ENCODE measurements around the gene RPS6KL1. TPM values are rescaled to one million over a fixed set of nuclear protein-coding genes. Genes with fewer than 3 reads are reported as not detected.

RPS6KL1 gene
- total RNA-seq, 1 experiment from 2014 or later, result 4.2 TPM

GRCh38 chr14:74855945-74856344, 67.1 kb downstream of the RPS6KL1 start:
- POLR2A ChIA-PET (ENCODE audit: unreplicated experiment), result interaction anchor here (0.6 kb wide), 2 partner anchors 12 to 17 kb away, joined by 4 read pairs; no protein-coding TSS in a partner anchor
- Histone ChIP-seq H3K4me3 (no peak overlapping the region), H2AFZ (no peak overlapping the region), H3K36me3 (ENCODE audit: low read depth) (no peaks in the 10 kb centered on the region), H3K27me3 (ENCODE audit: insufficient read depth, low read depth) (no peaks in the 10 kb centered on the region), H3K79me2 (ENCODE audit: low read depth) (no peaks in the 10 kb centered on the region), H3K9me3 (ENCODE audit: insufficient read depth, low read depth) (no peaks in the 10 kb centered on the region), H3K4me2 (no peak overlapping the region), H3K27ac (no peak overlapping the region), H4K20me1 (ENCODE audit: insufficient read depth) (no peaks in the 10 kb centered on the region), H3K4me1 (replicated peaks; ENCODE audit: insufficient read depth) (peaks cover 13% of the 10 kb centered on the region; the same call in 1 of the 2 replicates), H3F3A (ENCODE audit: insufficient read depth, low read depth) (peaks cover 34% of the 10 kb centered on the region; the same call in 1 of the 2 replicates), H3K9me2 (ENCODE audit: insufficient read depth) (no peaks in the 10 kb centered on the region)
- TF ChIP-seq CTCF (conservative IDR thresholded peaks at IDR 0.05), result no peak
- no peak for TF ChIP-seq EZH2 (IDR thresholded peaks at IDR 0.05; ENCODE audit: low read depth)
- CTCF ChIA-PET, result interaction anchor here (0.6 to 1.1 kb wide), 2 partner anchors 22 to 209 kb away, joined by 3 read pairs; no protein-coding TSS in a partner anchor
- no TSS peak for BruUV-seq (replicated peaks)
- intact Hi-C loops (cut with micrococcal nuclease; ENCODE audit: unreplicated experiment), result no loop called here
- DNase-seq, result no peak

DNA sequence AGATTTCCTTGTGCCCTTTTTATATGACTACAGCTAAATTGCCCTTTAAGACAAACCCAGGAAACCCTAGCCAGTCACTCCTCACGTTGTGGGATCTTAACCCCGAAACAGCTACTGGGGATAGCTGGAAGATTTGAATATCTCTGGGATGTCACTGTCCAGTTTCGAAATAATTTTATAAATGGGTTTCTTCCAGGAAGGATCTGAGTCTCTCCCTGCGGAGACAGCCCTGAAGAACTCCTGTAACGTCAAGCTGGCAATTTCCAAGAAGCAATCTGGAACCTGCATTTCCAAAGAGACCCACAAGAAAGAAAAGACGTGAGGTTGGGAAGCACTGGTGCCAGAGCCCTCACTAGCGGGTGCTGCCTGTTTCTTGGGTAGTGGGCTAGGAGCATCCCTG, 68.0 kb downstream of the RPS6KL1 start:
- H2AFZ ChIP-seq, result no peak overlapping the region
- peaks cover 27% of the 10 kb centered on the region; the same call in 1 of the 2 replicates for H3F3A ChIP-seq (ENCODE audit: insufficient read depth, low read depth)
- no peaks in the 10 kb centered on the region for H4K20me1 ChIP-seq (ENCODE audit: insufficient read depth)
- TF ChIP-seq CTCF (conservative IDR thresholded peaks at IDR 0.05), result no peak
- no peak for TF ChIP-seq EZH2 (IDR thresholded peaks at IDR 0.05; ENCODE audit: low read depth)
- no peaks in the 10 kb centered on the region for H3K36me3 ChIP-seq (ENCODE audit: low read depth)
- H3K27ac ChIP-seq, result no peak overlapping the region
- H3K79me2 ChIP-seq (ENCODE audit: low read depth), result no peaks in the 10 kb centered on the region
- no peak overlapping the region for H3K4me2 ChIP-seq
- H3K4me1 ChIP-seq (replicated peaks; ENCODE audit: insufficient read depth), result peaks cover 13% of the 10 kb centered on the region
- no peaks in the 10 kb centered on the region for H3K9me3 ChIP-seq (ENCODE audit: insufficient read depth, low read depth)
- no peaks in the 10 kb centered on the region for H3K27me3 ChIP-seq (ENCODE audit: insufficient read depth, low read depth)
- intact Hi-C loops (cut with micrococcal nuclease; ENCODE audit: unreplicated experiment), result no loop called here
- no peaks in the 10 kb centered on the region for H3K9me2 ChIP-seq (ENCODE audit: insufficient read depth)
- no peak overlapping the region for H3K4me3 ChIP-seq
- POLR2A ChIA-PET (ENCODE audit: unreplicated experiment), result no interaction called here
- no TSS peak for BruUV-seq (replicated peaks)
- CTCF ChIA-PET, result interaction anchor here (0.6 to 1.2 kb wide), 3 partner anchors 10 to 209 kb away, joined by 3 to 4 read pairs (median 3); partner anchors contain the start of gene PROX2
- no peak for DNase-seq

Other genes with a start within 250 kb of the RPS6KL1 start
- 98.4 and 108 TPM in 2 replicates for gene AREL1, start 210.2 kb downstream of the RPS6KL1 start, total RNA-seq (2021)
- gene FCF1, start 210.1 kb downstream of the RPS6KL1 start, total RNA-seq (2021), result 175 and 191 TPM in 2 replicates
- gene YLPM1, start 159.9 kb downstream of the RPS6KL1 start, total RNA-seq (2021), result 146 and 170 TPM in 2 replicates
- not detected in 2 replicates for gene PROX2, start 47.1 kb downstream of the RPS6KL1 start, total RNA-seq (2021)
- 309 and 320 TPM in 2 replicates for gene DLST, start 41.3 kb downstream of the RPS6KL1 start, total RNA-seq (2021)
- 8.9 and 11.7 TPM in 2 replicates for gene PGF, start 32.3 kb upstream of the RPS6KL1 start, total RNA-seq (2021)
- 131 and 139 TPM in 2 replicates for gene EIF2B2, start 79.7 kb upstream of the RPS6KL1 start, total RNA-seq (2021)
- 47.6 and 48.7 TPM in 2 replicates for gene MLH3, start 128.2 kb upstream of the RPS6KL1 start, total RNA-seq (2021)
- gene ACYP1, start 140.8 kb upstream of the RPS6KL1 start, total RNA-seq (2021), result 46.5 and 98.9 TPM in 2 replicates
- 11.9 and 13.8 TPM in 2 replicates for gene ZC2HC1C, start 146.4 kb upstream of the RPS6KL1 start, total RNA-seq (2021)
- gene NEK9, start 203.8 kb upstream of the RPS6KL1 start, total RNA-seq (2021), result 170 and 174 TPM in 2 replicates

Measured in PC-9 (cell line).